ENCODE data around the gene ATF6B. TPM values are rescaled to one million over a fixed set of nuclear protein-coding genes. Genes with fewer than 3 reads are reported as not detected.
A peak's percentile ranks its signal among the peaks of the same experiment; 100 is the strongest.

Gene ATF6B
- total and polyA plus RNA-seq, 2 experiments from 2014 or later, result 24.9 to 26.1 TPM

- no peak overlapping the region for H3K4me2 ChIP-seq
- no peaks in the 10 kb centered on the region for H3K79me2 ChIP-seq (replicated peaks; ENCODE audit: insufficient read depth)
- no peak overlapping the region for H3K4me3 ChIP-seq
- H3K4me1 Mint-ChIP-seq, result peaks cover 2% of the 10 kb centered on the region; the same call in 1 of the 3 replicates
- H3F3A ChIP-seq (replicated peaks; ENCODE audit: low read depth), result peaks cover 4% of the 10 kb centered on the region; the same call in 1 of the 2 replicates
- no peak overlapping the region for H3K27ac ChIP-seq (ENCODE audit: low read depth)
- TF ChIP-seq CTCF (conservative IDR thresholded peaks at IDR 0.05; ENCODE audit: low read depth in 2 of 2), result peak; percentile 46 to 53
- no peak for TF ChIP-seq POLR2AphosphoS5 (IDR thresholded peaks at IDR 0.05; ENCODE audit: low read depth)
- TF ChIP-seq STAT1 (IDR thresholded peaks at IDR 0.05; ENCODE audit: unreplicated experiment), result no peak
- no peaks in the 10 kb centered on the region; the same call in 1 of the 2 replicates for H4K20me1 ChIP-seq (replicated peaks; ENCODE audit: insufficient read depth)
- no peak overlapping the region for H3K27ac Mint-ChIP-seq
- peaks cover 43% of the 10 kb centered on the region for H3K36me3 Mint-ChIP-seq (ENCODE audit: low read depth)
- no peaks in the 10 kb centered on the region for H3K9me3 Mint-ChIP-seq
- ATAC-seq (peak; percentile 23), DNase-seq (ENCODE audit: low spot score) (peak; percentile 63)
- H3K4me1 ChIP-seq (ENCODE audit: insufficient read depth), result no peaks in the 10 kb centered on the region
- H3K27me3 Mint-ChIP-seq (ENCODE audit: insufficient read depth, low read depth, poor library complexity), result peaks cover 8% of the 10 kb centered on the region
- H3K27me3 ChIP-seq (ENCODE audit: insufficient read depth), result no peaks in the 10 kb centered on the region
- no peak overlapping the region for H2AFZ ChIP-seq
- H3K4me3 Mint-ChIP-seq, result no peak overlapping the region
- H3K36me3 ChIP-seq (ENCODE audit: insufficient read depth), result peaks cover 12% of the 10 kb centered on the region
- no peaks in the 10 kb centered on the region for H3K9me2 ChIP-seq (ENCODE audit: insufficient read depth)
These were observed 11.4 kb downstream of the ATF6B start for GRCh38 chr6:32116674-32117073.

- H3K9me2 ChIP-seq (ENCODE audit: insufficient read depth), result no peaks in the 10 kb centered on the region
- H3K79me2 ChIP-seq (replicated peaks; ENCODE audit: insufficient read depth), result no peaks in the 10 kb centered on the region
- no peaks in the 10 kb centered on the region for H3K27me3 ChIP-seq (ENCODE audit: insufficient read depth)
- H3F3A ChIP-seq (replicated peaks; ENCODE audit: low read depth), result peaks cover 4% of the 10 kb centered on the region; the same call in 1 of the 2 replicates
- H2AFZ ChIP-seq, result no peak overlapping the region
- no peak for DNase-seq (ENCODE audit: low spot score)
- H3K36me3 ChIP-seq (ENCODE audit: insufficient read depth), result peaks cover 9% of the 10 kb centered on the region
- H3K4me3 Mint-ChIP-seq, result no peak overlapping the region
- peaks cover 2% of the 10 kb centered on the region; the same call in 1 of the 3 replicates for H3K4me1 Mint-ChIP-seq
- no peak overlapping the region for H3K4me2 ChIP-seq
- H3K27me3 Mint-ChIP-seq (ENCODE audit: insufficient read depth, low read depth, poor library complexity), result peaks cover 8% of the 10 kb centered on the region
- TF ChIP-seq REST (IDR thresholded peaks at IDR 0.05; ENCODE audit: unreplicated experiment) (no peak), CREB1 (CRISPR knock-in tag; IDR thresholded peaks at IDR 0.05; ENCODE audit: low read depth) (no peak), ETS1 (IDR thresholded peaks at IDR 0.05) (no peak), EZH2phosphoT487 (IDR thresholded peaks at IDR 0.05; ENCODE audit: unreplicated experiment) (no peak), EZH2 (IDR thresholded peaks at IDR 0.05; ENCODE audit: low read depth, unreplicated experiment) (no peak), ZNF462 (CRISPR knock-in tag; IDR thresholded peaks at IDR 0.05) (no peak)
- no peaks in the 10 kb centered on the region for H3K4me1 ChIP-seq (ENCODE audit: insufficient read depth)
- H3K4me3 ChIP-seq, result no peak overlapping the region
- no peak for ATAC-seq
- H3K36me3 Mint-ChIP-seq (ENCODE audit: low read depth), result peaks cover 35% of the 10 kb centered on the region
- no peak overlapping the region for H3K27ac ChIP-seq (ENCODE audit: low read depth)
- no peaks in the 10 kb centered on the region for H3K9me3 Mint-ChIP-seq
- H4K20me1 ChIP-seq (replicated peaks; ENCODE audit: insufficient read depth), result no peaks in the 10 kb centered on the region; the same call in 1 of the 2 replicates
- no peak overlapping the region for H3K27ac Mint-ChIP-seq
These were observed 12.4 kb downstream of the ATF6B start for GRCh38 chr6:32115623-32116022.

Data from GM23338 (cell line).